ENCODE data around the gene N4BP2L1. TPM values are rescaled to one million over a fixed set of nuclear protein-coding genes. Genes with fewer than 3 reads are reported as not detected.
"Not testable (repeated sequence)": the region's sequence is repeated elsewhere in the genome, so short reads cannot be mapped to it uniquely, and the experiment has no call there.

The N4BP2L1 gene
- polyA plus RNA-seq, 2 of the 4 experiments (the other 2 are of a cell fraction): 0.41 to 0.85 TPM

GRCh38 chr13:32376642-32377415 lies 51.1 kb downstream of the N4BP2L1 start:
- DNase-seq (ENCODE audit: low read depth in 1 of 2, low spot score in 1 of 2): no peak
- no peak for ATAC-seq
- TF ChIP-seq RCOR1 (IDR thresholded peaks at IDR 0.05; ENCODE audit: low read depth, low read length) (no peak), MAX (IDR thresholded peaks at IDR 0.05) (no peak)
- Histone ChIP-seq H3K4me1 (no peaks in the 10 kb centered on the region), H3K27ac (no peak overlapping the region), H3K9me3 (no peaks in the 10 kb centered on the region), H3K4me2 (no peak overlapping the region), H3K4me3 (no peak overlapping the region)
- ChIA-PET CTCF (interaction anchor here (1.1 to 1.3 kb wide), 2 partner anchors 12 to 75 kb away, joined by 3 read pairs; no protein-coding TSS in a partner anchor), POLR2A (no interaction called here)
- no peak for FAIRE-seq
- WGBS (ENCODE audit: missing lambda C conversion rate): 92% methylated on average over 13 of the region's 13 CpGs

- POLR2A ChIA-PET: no interaction called here
- Histone ChIP-seq H3K4me2 (no peak overlapping the region), H3K27ac (no peak overlapping the region), H3K4me1 (no peaks in the 10 kb centered on the region), H3K9me3 (no peaks in the 10 kb centered on the region), H3K4me3 (no peak overlapping the region)
- 93% methylated on average over 2 of the region's 2 CpGs for WGBS (ENCODE audit: missing lambda C conversion rate)
- no peak for FAIRE-seq
- no peak for DNase-seq (ENCODE audit: low read depth in 1 of 2, low spot score in 1 of 2)
- ATAC-seq: no peak
- TF ChIP-seq BHLHE40 (IDR thresholded peaks at IDR 0.05; ENCODE audit: low read depth, low read length) (no peak), JUNB (IDR thresholded peaks at IDR 0.05) (no peak), RCOR1 (IDR thresholded peaks at IDR 0.05; ENCODE audit: low read depth, low read length) (no peak), CTCF (IDR thresholded peaks at IDR 0.05) (no peak), EHF (CRISPR knock-in tag; IDR thresholded peaks at IDR 0.05) (no peak)
- CTCF ChIA-PET: no interaction called here
Observed at GRCh38 chr13:32370805-32371204, 57.1 kb downstream of the N4BP2L1 start.

GRCh38 chr13:32362574-32362973 lies 65.4 kb downstream of the N4BP2L1 start:
- TF ChIP-seq MAFK (IDR thresholded peaks at IDR 0.05; ENCODE audit: partially characterized antibody) (no peak), TP53 (CRISPR knock-in tag; IDR thresholded peaks at IDR 0.05) (no peak), RCOR1 (IDR thresholded peaks at IDR 0.05; ENCODE audit: low read depth, low read length) (no peak), MAX (IDR thresholded peaks at IDR 0.05) (no peak), TFCP2L1 (CRISPR knock-in tag; IDR thresholded peaks at IDR 0.05) (no peak), PHF8 (IDR thresholded peaks at IDR 0.05; ENCODE audit: borderline replicate concordance, low read depth) (no peak), ZC3H11A (IDR thresholded peaks at IDR 0.05) (no peak), ELK1 (IDR thresholded peaks at IDR 0.05; ENCODE audit: low read depth, low read length) (no peak), POLR2AphosphoS2 (conservative IDR thresholded peaks at IDR 0.05; ENCODE audit: low read length) (no peak)
- ChIA-PET CTCF (no interaction called here), POLR2A (no interaction called here)
- H3K4me1 ChIP-seq: no peaks in the 10 kb centered on the region
- 86% methylated on average over 2 of the region's 2 CpGs for WGBS (ENCODE audit: missing lambda C conversion rate)
- H3K27ac ChIP-seq: no peak overlapping the region
- no peak for DNase-seq (ENCODE audit: low read depth in 1 of 2, low spot score in 1 of 2)
- no peak overlapping the region for H3K4me2 ChIP-seq
- no peaks in the 10 kb centered on the region for H3K9me3 ChIP-seq
- no peak for FAIRE-seq
- no peak overlapping the region for H3K4me3 ChIP-seq
- ATAC-seq: no peak

- FAIRE-seq; POLR2A ChIA-PET; H3K9me3 ChIP-seq; ATAC-seq; CTCF ChIA-PET; H3K4me3 ChIP-seq; H3K27ac ChIP-seq; H3K4me1 ChIP-seq; H3K4me2 ChIP-seq; DNase-seq (ENCODE audit: low read depth in 1 of 2, low spot score in 1 of 2): not testable (repeated sequence)
- WGBS (ENCODE audit: missing lambda C conversion rate): 88% methylated on average over 8 of the region's 8 CpGs
Observed at GRCh38 chr13:32355935-32356334, 72.0 kb downstream of the N4BP2L1 start.

Data from A549 (cell line).